Measurements from ENCODE around the gene SERPINB6.
"Not testable (repeated sequence)": the region's sequence is repeated elsewhere in the genome, so short reads cannot be mapped to it uniquely, and the experiment has no call there.

The SERPINB6 gene

GRCh38 chr6:2932911-2933310 is 38.5 kb downstream of the SERPINB6 start:
- not testable (repeated sequence) for DNase-seq

GRCh38 chr6:2931970-2932748 is 39.2 kb downstream of the SERPINB6 start:
- DNase-seq: peak; percentile 56

GRCh38 chr6:2931055-2931454 is 40.3 kb downstream of the SERPINB6 start:
- no peak for DNase-seq

- not testable (repeated sequence) for DNase-seq
These were observed 43.4 kb downstream of the SERPINB6 start for GRCh38 chr6:2927931-2928330.

GRCh38 chr6:2925842-2926747 is 45.3 kb downstream of the SERPINB6 start:
- DNase-seq: not testable (repeated sequence)

- DNase-seq: no peak
These were observed 49.7 kb downstream of the SERPINB6 start for GRCh38 chr6:2921520-2922115.

GRCh38 chr6:2920671-2921112 is 50.7 kb downstream of the SERPINB6 start:
- no peak for DNase-seq

- DNase-seq: no peak
These were observed 51.5 kb downstream of the SERPINB6 start for GRCh38 chr6:2919886-2920285.

- no peak for DNase-seq
These were observed 52.0 kb downstream of the SERPINB6 start for GRCh38 chr6:2919401-2919800.

- no peak for DNase-seq
These were observed 52.4 kb downstream of the SERPINB6 start for GRCh38 chr6:2918936-2919335.

GRCh38 chr6:2917801-2918445 is 53.4 kb downstream of the SERPINB6 start:
- DNase-seq: no peak

GRCh38 chr6:2917065-2917464 is 54.3 kb downstream of the SERPINB6 start:
- DNase-seq: no peak

- no peak for DNase-seq
These were observed 55.0 kb downstream of the SERPINB6 start for GRCh38 chr6:2916158-2916925.

GRCh38 chr6:2915150-2915549 is 56.2 kb downstream of the SERPINB6 start:
- no peak for DNase-seq

GRCh38 chr6:2914318-2914660 is 57.1 kb downstream of the SERPINB6 start:
- DNase-seq: no peak

- no peak for DNase-seq
These were observed 57.6 kb downstream of the SERPINB6 start for GRCh38 chr6:2913621-2914317.

- no peak for DNase-seq
These were observed 60.2 kb downstream of the SERPINB6 start for GRCh38 chr6:2911171-2911570.

GRCh38 chr6:2909718-2910117 is 61.6 kb downstream of the SERPINB6 start:
- no peak for DNase-seq

- not testable (repeated sequence) for DNase-seq
These were observed 62.2 kb downstream of the SERPINB6 start for GRCh38 chr6:2909051-2909606.

- not testable (repeated sequence) for DNase-seq
These were observed 62.9 kb downstream of the SERPINB6 start for GRCh38 chr6:2908516-2908915.

Measured in NCI-H345 (cell line).